Transverse colon (tissue), 4 donors: ENCODE data around the gene EEPD1. TPM values are rescaled to one million over a fixed set of nuclear protein-coding genes. Genes with fewer than 3 reads are reported as not detected.

Experiments used
- DNase-seq: peaks from one replicate; pipeline ENCODE4 v3.0.0-alpha.2; 2019
- H3K27ac ChIP-seq, 4 donors: fragments of 200-600 bp; sonication (generic); 2 replicates each; pipeline ENCODE4 v1.5.1; 2016 to 2018; ENCODE audit warnings: inconsistent platforms in 4 of 4
- H3K27me3 ChIP-seq: fragments of 200-600 bp; sonication (generic); 2 replicates; pipeline ENCODE4 v1.5.1; 2017; ENCODE audit warnings: inconsistent platforms
- H3K36me3 ChIP-seq, 4 donors: fragments of 200-600 bp; sonication (generic); 2 replicates each; pipeline ENCODE4 v1.5.1; 2017 to 2019; ENCODE audit warnings: inconsistent platforms in 4 of 4
- H3K4me1 ChIP-seq, 4 donors: fragments of 200-600 bp; sonication (generic); 2 replicates each; pipeline ENCODE4 v1.5.1; 2017 to 2020; ENCODE audit warnings: inconsistent platforms in 4 of 4
- H3K4me3 ChIP-seq, 4 donors: fragments of 200-600 bp; sonication (generic); 1 replicate in 1 of 4; 2 replicates in 3 of 4; pipeline versions ENCODE4 v1.5.1 to v1.6.1; 2017 to 2019; ENCODE audit warnings: inconsistent platforms in 4 of 4
- H3K9me3 ChIP-seq, 2 donors: fragments of 200-600 bp; sonication (generic); 2 replicates each; pipeline ENCODE4 v1.5.1; 2017 to 2019; ENCODE audit warnings: inconsistent platforms in 2 of 2
- CTCF ChIP-seq, 5 experiments: fragments of 200-600 bp in 3 of 5; fragments of 450-650 bp in 2 of 5; sonication (generic) in 3 of 5; IDR thresholded peaks; 1 replicate in 2 of 5; 2 replicates in 3 of 5; pipeline ENCODE4 v1.5.1; 2016 to 2017; ENCODE audit warnings: antibody characterized with exemption in 5 of 5, inconsistent platforms in 3 of 5, mild to moderate bottlenecking in 2 of 5, moderate library complexity in 1 of 5
- EP300 ChIP-seq: sonication (generic); formaldehyde crosslinking; IDR thresholded peaks from one replicate; pipeline ENCODE4 v1.6.1; 2017; ENCODE audit warnings: antibody characterized with exemption, low read depth
- POLR2A ChIP-seq: fragments of 450-650 bp; IDR thresholded peaks from one replicate; pipeline ENCODE4 v1.6.1; 2016; ENCODE audit warnings: antibody characterized with exemption, mild to moderate bottlenecking, moderate library complexity
- POLR2AphosphoS5 ChIP-seq, 3 donors: sonication (generic); formaldehyde crosslinking; IDR thresholded peaks; one replicate each; pipeline ENCODE4 v1.6.1; 2016; ENCODE audit warnings: antibody characterized with exemption in 3 of 3
- WGBS, 2 donors: methylation state at CpG; one replicate each; pipeline ENCODE4 v1.1.5; 2018; ENCODE audit warnings: low coverage in 1 of 2; 5-methylcytosine and 5-hydroxymethylcytosine counted together
- in situ Hi-C, 4 donors: fragments of 200-750 bp; cut with MboI; loops; one replicate each; pipeline versions ENCODE4 v1.15.0 to v1.15.1; 2017; ENCODE audit warnings: low sequenced_read_pairs in 3 of 4, low pct_ligation_motif_present in 1 of 4, low pct_unique_long_range_greater_than_20kb in 1 of 4
- intact Hi-C: fragments of 100-400 bp; cut with DNase I; formaldehyde crosslinking; loops from one replicate; pipeline ENCODE4 v1.15.1; 2023; ENCODE audit warnings: low total_unique reads
- total RNA-seq, 4 donors: library from RNA; depleted of rRNA; stranded (reverse); fragments of >200 nt; gene quantifications; one replicate each; pipeline ENCODE4 v1.1.0, GENCODE V29; 2016

EEPD1 gene
- total RNA-seq, 4 donors from 2014 or later = 16.2 to 36.2 (median 25.2) TPM

- H3K4me3 ChIP-seq = no peak overlapping the region
- peak overlapping the region; percentile 73 to 84 (median 78) for H3K27ac ChIP-seq
- no peaks in the 10 kb centered on the region for H3K9me3 ChIP-seq
- H3K27me3 ChIP-seq = no peaks in the 10 kb centered on the region
- intact Hi-C loops (loop anchor here (5.0 kb wide), 1 partner anchor 38 kb away; no protein-coding TSS in a partner anchor), in situ Hi-C loops (no loop called here)
- 80 to 87% methylated on average over 1 to 3 of the region's 3 CpGs for WGBS, 2 donors
- no peaks in the 10 kb centered on the region for H3K36me3 ChIP-seq
- DNase-seq = no peak
- peaks cover 45 to 57% (median 50%) of the 10 kb centered on the region in 4 donors for H3K4me1 ChIP-seq
- TF ChIP-seq POLR2AphosphoS5 (IDR thresholded peaks at IDR 0.05) (no peak), CTCF (IDR thresholded peaks at IDR 0.05) (no peak), POLR2A (no peak), EP300 (no peak)
Observed at GRCh38 chr7:36265680-36266079, 112.6 kb downstream of the EEPD1 start.

DNA sequence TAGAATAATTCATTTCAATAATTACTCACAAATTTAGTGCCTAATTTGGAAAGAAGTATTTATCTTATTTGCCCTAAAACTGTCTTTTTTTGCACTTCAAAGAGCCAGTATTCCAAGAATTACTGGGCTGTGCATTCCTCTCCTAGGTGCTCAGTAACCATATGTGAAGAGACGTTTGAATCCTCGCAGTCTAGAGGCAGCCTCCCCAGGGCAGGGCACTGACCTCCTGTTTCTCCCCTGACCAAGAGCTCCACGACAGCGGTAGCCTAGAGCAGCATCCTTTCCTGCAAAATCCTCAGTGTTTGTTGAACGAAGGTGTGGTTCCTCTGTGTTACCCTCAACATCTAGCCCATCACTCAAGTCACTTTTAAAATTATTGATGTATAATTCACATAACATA lies 113.1 kb downstream of the EEPD1 start:
- Histone ChIP-seq H3K4me1 (peaks cover 44 to 52% (median 48%) of the 10 kb centered on the region in 4 donors), H3K27me3 (no peaks in the 10 kb centered on the region), H3K9me3 (no peaks in the 10 kb centered on the region), H3K4me3 (no peak overlapping the region), H3K27ac (peak overlapping the region in 3 of 4 donors; percentile 75 to 84 (median 81)), H3K36me3 (no peaks in the 10 kb centered on the region)
- intact Hi-C loops = loop anchor here (5.0 kb wide), 1 partner anchor 39 kb away; no protein-coding TSS in a partner anchor
- DNase-seq = no peak
- WGBS, 2 donors = 60 to 97% methylated on average over 2 to 5 of the region's 5 CpGs
- no peak for TF ChIP-seq POLR2AphosphoS5 (IDR thresholded peaks at IDR 0.05)
- TF ChIP-seq POLR2A = no peak
- no peak for TF ChIP-seq EP300
- TF ChIP-seq CTCF (IDR thresholded peaks at IDR 0.05) = no peak
- in situ Hi-C loops = no loop called here

DNA sequence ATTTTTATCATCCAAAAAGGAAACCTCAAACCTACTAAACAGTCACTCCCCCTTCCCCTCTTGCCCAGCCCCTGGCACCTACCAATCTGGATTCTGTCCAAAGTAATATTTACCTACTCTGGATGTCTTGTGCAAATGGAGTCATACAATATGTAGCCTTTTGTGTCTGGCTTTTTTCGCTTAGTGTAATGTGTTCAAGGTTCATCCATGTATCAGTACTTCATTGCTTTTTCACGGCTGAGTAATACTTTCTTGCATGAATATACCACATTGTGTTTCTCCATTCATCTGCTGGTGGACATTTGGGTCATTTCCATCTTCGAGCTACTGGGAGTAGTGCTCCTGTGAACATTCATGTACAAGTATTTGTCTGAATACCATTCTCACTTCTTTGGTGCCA lies 113.6 kb downstream of the EEPD1 start:
- no peak for DNase-seq
- Histone ChIP-seq H3K36me3 (no peaks in the 10 kb centered on the region), H3K27ac (no peak overlapping the region), H3K27me3 (no peaks in the 10 kb centered on the region), H3K4me1 (peaks cover 39 to 47% (median 43%) of the 10 kb centered on the region in 4 donors), H3K4me3 (no peak overlapping the region), H3K9me3 (no peaks in the 10 kb centered on the region)
- intact Hi-C loops = loop anchor here (5.0 kb wide), 1 partner anchor 39 kb away; no protein-coding TSS in a partner anchor
- in situ Hi-C loops = no loop called here
- WGBS, 2 donors = 73 to 89% methylated on average over 3 of the region's 3 CpGs
- TF ChIP-seq CTCF (IDR thresholded peaks at IDR 0.05) (no peak), POLR2A (no peak), POLR2AphosphoS5 (IDR thresholded peaks at IDR 0.05) (no peak), EP300 (no peak)

DNA sequence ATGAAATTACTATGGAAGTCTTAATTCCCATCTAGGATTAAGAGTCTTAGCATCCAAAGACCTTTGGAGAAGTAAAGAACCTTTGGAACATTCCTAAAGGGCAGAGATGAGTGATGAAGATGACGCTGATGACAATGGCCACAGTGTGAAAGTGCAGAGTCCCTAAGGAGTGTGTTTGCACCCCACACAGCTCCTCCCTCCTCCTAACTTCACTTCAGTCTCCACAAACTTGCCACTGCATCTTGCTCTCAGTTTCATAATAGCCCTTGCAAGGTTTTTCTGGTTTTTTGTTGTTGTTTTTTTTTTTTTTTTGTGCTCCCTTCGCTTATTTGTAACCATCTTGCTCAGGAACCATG lies 119.1 kb downstream of the EEPD1 start:
- intact Hi-C loops = no loop called here
- in situ Hi-C loops = no loop called here
- Histone ChIP-seq H3K27me3 (no peaks in the 10 kb centered on the region), H3K27ac (no peak overlapping the region), H3K36me3 (no peaks in the 10 kb centered on the region), H3K4me1 (peaks cover 0 to 12% (median 3%) of the 10 kb centered on the region in 4 donors), H3K9me3 (no peaks in the 10 kb centered on the region), H3K4me3 (no peak overlapping the region)
- TF ChIP-seq POLR2A = no peak
- TF ChIP-seq EP300 = no peak
- TF ChIP-seq CTCF (IDR thresholded peaks at IDR 0.05) = no peak
- TF ChIP-seq POLR2AphosphoS5 (IDR thresholded peaks at IDR 0.05) = no peak
- WGBS, 2 donors = 78 to 100% methylated on average over 1 to 2 of the region's 2 CpGs
- no peak for DNase-seq
